SK-N-SH (cell line): ENCODE results near the gene JPH2. TPM values are rescaled to one million over a fixed set of nuclear protein-coding genes. Genes with fewer than 3 reads are reported as not detected.

Experiments used
- CTCF ChIA-PET: fragments of 300-600, 350-600 bp; formaldehyde crosslinking; extraction: SDS; loops from one replicate; lab custom pipeline; 2021; lab: Yijun Ruan, JAX
- POLR2A ChIA-PET: fragments of 350-600 bp; sonication (Branson Sonifier 250); formaldehyde crosslinking; extraction: SDS; loops from one replicate; lab custom pipeline; 2020; ENCODE audit warnings: antibody characterized with exemption, inconsistent platforms; lab: Yijun Ruan, JAX
- DNase-seq: peaks from one replicate; pipeline ENCODE4 v3.0.0; 2012
- H2AFZ ChIP-seq: fragments of 200-600 bp; sonication (generic); 2 replicates; pipeline ENCODE4 v1.8.1; 2016; ENCODE audit warnings: antibody characterized with exemption, mild to moderate bottlenecking, low read depth
- H3F3A ChIP-seq: fragments of 200-600 bp; sonication (generic); replicated peaks from 2 replicates; pipeline ENCODE3; 2016; ENCODE audit warnings: antibody characterized with exemption, mild to moderate bottlenecking; ENCODE audit not compliant: insufficient read depth
- H3K27ac ChIP-seq, 2 experiments: fragments of 200-500 bp in 1 of 2; fragments of 200-600 bp in 1 of 2; sonication (Bioruptor generic) in 1 of 2; sonication (generic), shearing (Covaris generic) in 1 of 2; 2 replicates each; pipeline versions ENCODE4 v1.5.1 to v1.6.1; 2014 to 2016; ENCODE audit warnings: low read depth in 2 of 2, inconsistent platforms in 1 of 2, low read length in 1 of 2, mild to moderate bottlenecking in 1 of 2, mixed read lengths in 1 of 2
- H3K27me3 ChIP-seq: fragments of 200-600 bp; sonication (generic), shearing (Covaris generic); 2 replicates; pipeline ENCODE4 v1.6.1; 2016; ENCODE audit warnings: mixed run types; ENCODE audit not compliant: insufficient read depth
- H3K36me3 ChIP-seq, 2 experiments: fragments of 200-500 bp in 1 of 2; fragments of 200-600 bp in 1 of 2; sonication (Bioruptor generic) in 1 of 2; sonication (generic) in 1 of 2; replicated peaks in 1 of 2; 2 replicates each; pipeline versions ENCODE3 to v1.5.1; 2014 to 2016; ENCODE audit warnings: low read length in 1 of 2, mild to moderate bottlenecking in 1 of 2; ENCODE audit not compliant: insufficient read depth in 2 of 2, control insufficient read depth in 1 of 2
- H3K4me1 ChIP-seq, 2 experiments: fragments of 200-500 bp in 1 of 2; fragments of 200-600 bp in 1 of 2; sonication (Bioruptor generic) in 1 of 2; sonication (generic), shearing (Covaris generic) in 1 of 2; 2 replicates each; pipeline versions ENCODE4 v1.5.1 to v1.6.1; 2014 to 2016; ENCODE audit warnings: low read depth in 1 of 2, low read length in 1 of 2, mixed run types in 1 of 2; ENCODE audit not compliant: insufficient read depth in 2 of 2, control insufficient read depth in 1 of 2
- H3K4me2 ChIP-seq: fragments of 200-600 bp; sonication (generic), shearing (Covaris generic); 2 replicates; pipeline ENCODE4 v1.6.1; 2017; ENCODE audit warnings: mixed run types
- H3K4me3 ChIP-seq, 2 experiments: fragments of 200-500 bp in 1 of 2; fragments of 200-600 bp in 1 of 2; sonication (Bioruptor generic) in 1 of 2; sonication (generic), shearing (Covaris generic) in 1 of 2; 2 replicates each; pipeline versions ENCODE4 v1.5.1 to v1.8.1; 2014 to 2016; ENCODE audit warnings: low read depth in 2 of 2, inconsistent platforms in 1 of 2, low read length in 1 of 2, mild to moderate bottlenecking in 1 of 2, mixed read lengths in 1 of 2, moderate library complexity in 1 of 2
- H3K79me2 ChIP-seq: fragments of 200-600 bp; sonication (generic); 2 replicates; pipeline ENCODE4 v1.8.1; 2017; ENCODE audit warnings: mild to moderate bottlenecking; ENCODE audit not compliant: insufficient read depth
- H3K9ac ChIP-seq: fragments of 200-600 bp; sonication (generic); 2 replicates; pipeline ENCODE4 v1.6.1; 2017; ENCODE audit warnings: mixed run types
- H3K9me2 ChIP-seq: fragments of 200-600 bp; sonication (generic); 2 replicates; pipeline ENCODE4 v1.6.1; 2017; ENCODE audit warnings: mixed run types
- H3K9me3 ChIP-seq: fragments of 200-600 bp; sonication (generic); 2 replicates; pipeline ENCODE4 v1.6.1; 2017; ENCODE audit warnings: mixed run types, mild to moderate bottlenecking, moderate library complexity
- H4K20me1 ChIP-seq: fragments of 200-600 bp; sonication (generic); 2 replicates; pipeline ENCODE4 v1.6.1; 2017; ENCODE audit warnings: mild to moderate bottlenecking, mixed run types; ENCODE audit not compliant: insufficient read depth
- CHD2 ChIP-seq: fragments of 150-350 bp; IDR thresholded peaks from 2 replicates; pipeline ENCODE4 v1.6.1; 2018; ENCODE audit warnings: low read length; ENCODE audit not compliant: partially characterized antibody
- EP300 ChIP-seq, 2 experiments: IDR thresholded peaks; 2 replicates each; pipeline versions ENCODE4 v1.4.0 to v1.6.1; 2012; ENCODE audit warnings: borderline replicate concordance in 1 of 2, low read depth in 1 of 2, low read length in 1 of 2
- FOXJ3 ChIP-seq: sonication (generic); formaldehyde crosslinking; IDR thresholded peaks from 2 replicates; pipeline ENCODE4 v1.5.1; 2020; ENCODE audit warnings: mild to moderate bottlenecking, missing genetic modification reagents
- FOXM1 ChIP-seq: IDR thresholded peaks from 2 replicates; pipeline ENCODE4 v1.4.0; 2012; ENCODE audit warnings: low read depth, mild to moderate bottlenecking
- GABPA ChIP-seq: IDR thresholded peaks from 2 replicates; pipeline ENCODE4 v1.4.0; 2012; ENCODE audit warnings: low read depth, mild to moderate bottlenecking
- GATA2 ChIP-seq: sonication (generic); formaldehyde crosslinking; IDR thresholded peaks from 2 replicates; pipeline ENCODE4 v1.5.0; 2020; ENCODE audit warnings: mild to moderate bottlenecking, missing genetic modification reagents
- JUND ChIP-seq: IDR thresholded peaks from 2 replicates; pipeline ENCODE4 v1.4.0; 2012
- MEF2A ChIP-seq: IDR thresholded peaks from 2 replicates; pipeline ENCODE4 v1.4.0; 2012; ENCODE audit warnings: low read depth, borderline replicate concordance
- NRF1 ChIP-seq: IDR thresholded peaks from 2 replicates; pipeline ENCODE4 v1.6.1; 2012; ENCODE audit warnings: low read depth, mild to moderate bottlenecking, low read length
- POLR2AphosphoS5 ChIP-seq: IDR thresholded peaks from 2 replicates; pipeline ENCODE4 v1.6.1; 2012; ENCODE audit warnings: low read depth, low read length
- RCOR1 ChIP-seq: fragments of 150-350 bp; IDR thresholded peaks from 2 replicates; pipeline ENCODE4 v1.6.1; 2017; ENCODE audit warnings: antibody characterized with exemption, low read length
- SIN3A ChIP-seq: IDR thresholded peaks from 2 replicates; pipeline ENCODE4 v1.6.1; 2012; ENCODE audit warnings: low read depth, mild to moderate bottlenecking, low read length, moderate library complexity, borderline replicate concordance
- SMC3 ChIP-seq: IDR thresholded peaks from 2 replicates; pipeline ENCODE4 v1.6.1; 2012; ENCODE audit warnings: low read depth, low read length, improper control_type of control experiment
- TAF1 ChIP-seq: IDR thresholded peaks from 2 replicates; pipeline ENCODE4 v1.6.1; 2012; ENCODE audit warnings: low read depth, mild to moderate bottlenecking, low read length, moderate library complexity, borderline replicate concordance
- TEAD4 ChIP-seq: IDR thresholded peaks from 2 replicates; pipeline ENCODE4 v1.4.0; 2012; ENCODE audit warnings: mild to moderate bottlenecking, borderline replicate concordance; ENCODE audit not compliant: insufficient read depth
- WGBS: methylation state at CpG from one replicate; pipeline ENCODE4 v1.1.6; 2017; ENCODE audit warnings: low lambda C conversion rate; 5-methylcytosine and 5-hydroxymethylcytosine counted together
- polyA plus RNA-seq, 3 experiments: library from polyadenylated mRNA; depleted of rRNA; stranded (reverse); fragments of >200 nt; gene quantifications; 2 replicates each; pipeline ENCODE4 v1.2.3, GENCODE V29; 2012
- TF ChIP-seq, protein P1 (sequence below): fragments of 150-350 bp; IDR thresholded peaks from 2 replicates; pipeline ENCODE4 v1.6.1; 2017; ENCODE audit warnings: antibody characterized with exemption, low read length, low read depth, borderline replicate concordance
- TF ChIP-seq, protein P2 (sequence below): IDR thresholded peaks from 2 replicates; pipeline ENCODE4 v1.4.0; 2012; ENCODE audit warnings: low read depth, borderline replicate concordance
- TF ChIP-seq, protein P3 (sequence below): IDR thresholded peaks from 2 replicates; pipeline ENCODE4 v1.4.0; 2012; ENCODE audit warnings: low read depth, borderline replicate concordance

JPH2 gene
- polyA plus RNA-seq, 1 of the 3 experiments (the other 2 are of a cell fraction) = 0.67 TPM

GRCh38 chr20:44222027-44222426, 35.0 kb upstream of the JPH2 start:
- Histone ChIP-seq H2AFZ (no peak overlapping the region), H3K9ac (no peak overlapping the region), H3K27me3 (no peaks in the 10 kb centered on the region), H3K27ac (no peak overlapping the region), H3K9me2 (no peaks in the 10 kb centered on the region), H3K4me2 (no peak overlapping the region), H4K20me1 (no peaks in the 10 kb centered on the region), H3K36me3 (no peaks in the 10 kb centered on the region), H3K4me3 (no peak overlapping the region), H3K4me1 (peaks cover 0 to 12% of the 10 kb centered on the region in 2 experiments; a peak in 1 of 4 replicates), H3F3A (no peaks in the 10 kb centered on the region), H3K9me3 (no peaks in the 10 kb centered on the region), H3K79me2 (no peaks in the 10 kb centered on the region)
- ChIA-PET CTCF (interaction anchor here (0.6 to 5.9 kb wide), 6 partner anchors 9 to 445 kb away, joined by 3 to 42 read pairs (median 3); partner anchors contain the start of gene FITM2), POLR2A (no interaction called here)
- DNase-seq = no peak
- no peak for TF ChIP-seq CHD2
- TF ChIP-seq FOXM1 = no peak
- TF ChIP-seq MEF2A = no peak
- TF ChIP-seq JUND = no peak
- TF ChIP-seq POLR2AphosphoS5 = no peak
- TF ChIP-seq RCOR1 = no peak
- no peak for TF ChIP-seq SIN3A
- TF ChIP-seq GATA2 (CRISPR knock-in tag) = no peak
- no peak for TF ChIP-seq TEAD4
- TF ChIP-seq FOXJ3 (CRISPR knock-in tag) = no peak
- no peak for TF ChIP-seq TAF1
- TF ChIP-seq, protein P1, sequence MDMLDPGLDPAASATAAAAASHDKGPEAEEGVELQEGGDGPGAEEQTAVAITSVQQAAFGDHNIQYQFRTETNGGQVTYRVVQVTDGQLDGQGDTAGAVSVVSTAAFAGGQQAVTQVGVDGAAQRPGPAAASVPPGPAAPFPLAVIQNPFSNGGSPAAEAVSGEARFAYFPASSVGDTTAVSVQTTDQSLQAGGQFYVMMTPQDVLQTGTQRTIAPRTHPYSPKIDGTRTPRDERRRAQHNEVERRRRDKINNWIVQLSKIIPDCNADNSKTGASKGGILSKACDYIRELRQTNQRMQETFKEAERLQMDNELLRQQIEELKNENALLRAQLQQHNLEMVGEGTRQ = no peak
- TF ChIP-seq, protein P2, sequence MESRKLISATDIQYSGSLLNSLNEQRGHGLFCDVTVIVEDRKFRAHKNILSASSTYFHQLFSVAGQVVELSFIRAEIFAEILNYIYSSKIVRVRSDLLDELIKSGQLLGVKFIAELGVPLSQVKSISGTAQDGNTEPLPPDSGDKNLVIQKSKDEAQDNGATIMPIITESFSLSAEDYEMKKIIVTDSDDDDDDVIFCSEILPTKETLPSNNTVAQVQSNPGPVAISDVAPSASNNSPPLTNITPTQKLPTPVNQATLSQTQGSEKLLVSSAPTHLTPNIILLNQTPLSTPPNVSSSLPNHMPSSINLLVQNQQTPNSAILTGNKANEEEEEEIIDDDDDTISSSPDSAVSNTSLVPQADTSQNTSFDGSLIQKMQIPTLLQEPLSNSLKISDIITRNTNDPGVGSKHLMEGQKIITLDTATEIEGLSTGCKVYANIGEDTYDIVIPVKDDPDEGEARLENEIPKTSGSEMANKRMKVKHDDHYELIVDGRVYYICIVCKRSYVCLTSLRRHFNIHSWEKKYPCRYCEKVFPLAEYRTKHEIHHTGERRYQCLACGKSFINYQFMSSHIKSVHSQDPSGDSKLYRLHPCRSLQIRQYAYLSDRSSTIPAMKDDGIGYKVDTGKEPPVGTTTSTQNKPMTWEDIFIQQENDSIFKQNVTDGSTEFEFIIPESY = no peak
- WGBS = 92% methylated on average over 5 of the region's 5 CpGs

GRCh38 chr20:44221368-44221954, 34.5 kb upstream of the JPH2 start:
- no peaks in the 10 kb centered on the region for H3K36me3 ChIP-seq
- H3K4me1 ChIP-seq = peaks cover 0 to 12% of the 10 kb centered on the region in 2 experiments; a peak in 1 of 4 replicates
- H3K4me2 ChIP-seq = no peak overlapping the region
- DNase-seq = peak; percentile 30
- H4K20me1 ChIP-seq = no peaks in the 10 kb centered on the region
- ChIA-PET POLR2A (no interaction called here), CTCF (interaction anchor here (0.9 to 5.9 kb wide), 6 partner anchors 10 to 249 kb away, joined by 3 to 42 read pairs (median 4); partner anchors contain the start of gene FITM2)
- H3F3A ChIP-seq = no peaks in the 10 kb centered on the region
- H3K27ac ChIP-seq = no peak overlapping the region; a peak in 1 of 4 replicates
- H3K9me2 ChIP-seq = no peaks in the 10 kb centered on the region
- no peak overlapping the region for H3K4me3 ChIP-seq
- H3K9me3 ChIP-seq = no peaks in the 10 kb centered on the region
- H3K27me3 ChIP-seq = no peaks in the 10 kb centered on the region
- H3K79me2 ChIP-seq = no peaks in the 10 kb centered on the region
- TF ChIP-seq TAF1 = no peak
- no peak for TF ChIP-seq GABPA
- TF ChIP-seq, protein P3, sequence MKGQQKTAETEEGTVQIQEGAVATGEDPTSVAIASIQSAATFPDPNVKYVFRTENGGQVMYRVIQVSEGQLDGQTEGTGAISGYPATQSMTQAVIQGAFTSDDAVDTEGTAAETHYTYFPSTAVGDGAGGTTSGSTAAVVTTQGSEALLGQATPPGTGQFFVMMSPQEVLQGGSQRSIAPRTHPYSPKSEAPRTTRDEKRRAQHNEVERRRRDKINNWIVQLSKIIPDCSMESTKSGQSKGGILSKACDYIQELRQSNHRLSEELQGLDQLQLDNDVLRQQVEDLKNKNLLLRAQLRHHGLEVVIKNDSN = no peak
- TF ChIP-seq RCOR1 = no peak
- TF ChIP-seq NRF1 = no peak
- no peak for TF ChIP-seq FOXJ3 (CRISPR knock-in tag)
- TF ChIP-seq MEF2A = no peak
- TF ChIP-seq SMC3 = no peak
- peak in 1 of 2 experiments; percentile 7; a peak in 1 of 4 replicates for TF ChIP-seq EP300 (IDR thresholded peaks at IDR 0.05; ENCODE audit: borderline replicate concordance in 1 of 2, low read depth in 1 of 2, low read length in 1 of 2)
- WGBS = 44% methylated on average over 3 of the region's 3 CpGs
- H2AFZ ChIP-seq = no peak overlapping the region
- H3K9ac ChIP-seq = no peak overlapping the region
